GM19193 (cell line): Measurements from ENCODE around the gene BAHD1.

Experiments
- POLR2A ChIP-seq: IDR thresholded peaks from 4 replicates; pipeline ENCODE4 v1.6.1; 2011; ENCODE audit not compliant: insufficient read depth, insufficient read length; ENCODE audit errors: extremely low read depth

BAHD1 gene

GRCh38 chr15:40418126-40418525 lies 22.6 kb upstream of the BAHD1 start:
- TF ChIP-seq POLR2A, result no peak

- TF ChIP-seq POLR2A, result peak; percentile 23
Observed at GRCh38 chr15:40420071-40420713, 20.6 kb upstream of the BAHD1 start.

GRCh38 chr15:40420793-40421192 lies 20.0 kb upstream of the BAHD1 start:
- no peak for TF ChIP-seq POLR2A

- no peak for TF ChIP-seq POLR2A
Observed at GRCh38 chr15:40421246-40422157, 19.3 kb upstream of the BAHD1 start.

- no peak for TF ChIP-seq POLR2A
Observed at GRCh38 chr15:40424483-40425115, 16.2 kb upstream of the BAHD1 start.

- no peak for TF ChIP-seq POLR2A
Observed at GRCh38 chr15:40425681-40426080, 15.1 kb upstream of the BAHD1 start.

- no peak for TF ChIP-seq POLR2A
Observed at GRCh38 chr15:40427188-40427587, 13.6 kb upstream of the BAHD1 start.

- TF ChIP-seq POLR2A, result no peak
Observed at GRCh38 chr15:40428185-40428584, 12.6 kb upstream of the BAHD1 start.

- TF ChIP-seq POLR2A, result no peak
Observed at GRCh38 chr15:40429068-40429710, 11.6 kb upstream of the BAHD1 start.

- TF ChIP-seq POLR2A, result no peak
Observed at GRCh38 chr15:40430271-40430805, 10.4 kb upstream of the BAHD1 start.

- TF ChIP-seq POLR2A, result no peak
Observed at GRCh38 chr15:40435023-40435709, 5.6 kb upstream of the BAHD1 start.

- TF ChIP-seq POLR2A, result no peak
Observed at GRCh38 chr15:40435710-40436089, 5.1 kb upstream of the BAHD1 start.

- no peak for TF ChIP-seq POLR2A
Observed at GRCh38 chr15:40436116-40436891, 4.4 kb upstream of the BAHD1 start.

- TF ChIP-seq POLR2A, result no peak
Observed at GRCh38 chr15:40436892-40437751, 3.6 kb upstream of the BAHD1 start.
